ENCODE data around the gene PSMA4. TPM values are rescaled to one million over a fixed set of nuclear protein-coding genes. Genes with fewer than 3 reads are reported as not detected.

Gene PSMA4
- total and polyA plus RNA-seq, 2 experiments from 2014 or later: 215 to 232 TPM

DNA sequence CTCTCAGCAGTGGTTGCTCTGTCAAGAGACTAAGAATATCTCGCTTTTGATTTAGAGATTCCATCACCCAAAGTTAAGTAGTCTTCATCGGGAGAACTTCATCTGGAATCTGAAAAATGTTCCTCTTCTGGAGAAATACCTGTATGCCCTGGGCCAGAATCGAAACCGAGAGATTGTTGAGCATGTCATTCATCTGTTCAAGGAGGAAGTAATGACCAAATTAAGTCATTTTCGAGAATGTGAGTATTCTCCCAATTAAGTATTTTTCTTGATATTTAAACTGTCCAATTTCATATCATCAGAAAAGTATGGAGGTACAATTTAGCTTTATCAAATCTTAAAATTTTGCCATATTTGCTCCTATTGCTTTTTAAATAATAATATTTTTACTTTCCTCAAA is 12.9 kb upstream of the PSMA4 start:
- TF ChIP-seq EZH2 (IDR thresholded peaks at IDR 0.05; ENCODE audit: borderline replicate concordance) (no peak), EZH2phosphoT487 (IDR thresholded peaks at IDR 0.05; ENCODE audit: low read depth, severe bottlenecking, unreplicated experiment) (no peak)
- TF ChIP-seq, protein P1, sequence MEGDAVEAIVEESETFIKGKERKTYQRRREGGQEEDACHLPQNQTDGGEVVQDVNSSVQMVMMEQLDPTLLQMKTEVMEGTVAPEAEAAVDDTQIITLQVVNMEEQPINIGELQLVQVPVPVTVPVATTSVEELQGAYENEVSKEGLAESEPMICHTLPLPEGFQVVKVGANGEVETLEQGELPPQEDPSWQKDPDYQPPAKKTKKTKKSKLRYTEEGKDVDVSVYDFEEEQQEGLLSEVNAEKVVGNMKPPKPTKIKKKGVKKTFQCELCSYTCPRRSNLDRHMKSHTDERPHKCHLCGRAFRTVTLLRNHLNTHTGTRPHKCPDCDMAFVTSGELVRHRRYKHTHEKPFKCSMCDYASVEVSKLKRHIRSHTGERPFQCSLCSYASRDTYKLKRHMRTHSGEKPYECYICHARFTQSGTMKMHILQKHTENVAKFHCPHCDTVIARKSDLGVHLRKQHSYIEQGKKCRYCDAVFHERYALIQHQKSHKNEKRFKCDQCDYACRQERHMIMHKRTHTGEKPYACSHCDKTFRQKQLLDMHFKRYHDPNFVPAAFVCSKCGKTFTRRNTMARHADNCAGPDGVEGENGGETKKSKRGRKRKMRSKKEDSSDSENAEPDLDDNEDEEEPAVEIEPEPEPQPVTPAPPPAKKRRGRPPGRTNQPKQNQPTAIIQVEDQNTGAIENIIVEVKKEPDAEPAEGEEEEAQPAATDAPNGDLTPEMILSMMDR (IDR thresholded peaks at IDR 0.05; ENCODE audit: poor library complexity): no peak
- H4K20me1 ChIP-seq (ENCODE audit: insufficient read depth, poor library complexity, severe bottlenecking): no peaks in the 10 kb centered on the region
- no peak overlapping the region for H3K27ac ChIP-seq
- H3K36me3 ChIP-seq (replicated peaks; ENCODE audit: insufficient read depth, low read depth): no peaks in the 10 kb centered on the region
- no peaks in the 10 kb centered on the region for H3K9me2 ChIP-seq (replicated peaks; ENCODE audit: insufficient read depth)
- no peaks in the 10 kb centered on the region for H3K27me3 ChIP-seq
- H3K4me2 ChIP-seq: no peak overlapping the region
- no peaks in the 10 kb centered on the region for H3K79me2 ChIP-seq
- DNase-seq (ENCODE audit: low spot score): no peak
- 88% methylated on average over 5 of the region's 5 CpGs for WGBS (ENCODE audit: low lambda C conversion rate, missing lambda C conversion rate)
- no peak overlapping the region for H2AFZ ChIP-seq
- H3K4me1 ChIP-seq (ENCODE audit: insufficient read depth): no peaks in the 10 kb centered on the region
- no peak overlapping the region for H3K4me3 ChIP-seq
- H3K9me3 ChIP-seq (ENCODE audit: low read depth): no peaks in the 10 kb centered on the region

DNA sequence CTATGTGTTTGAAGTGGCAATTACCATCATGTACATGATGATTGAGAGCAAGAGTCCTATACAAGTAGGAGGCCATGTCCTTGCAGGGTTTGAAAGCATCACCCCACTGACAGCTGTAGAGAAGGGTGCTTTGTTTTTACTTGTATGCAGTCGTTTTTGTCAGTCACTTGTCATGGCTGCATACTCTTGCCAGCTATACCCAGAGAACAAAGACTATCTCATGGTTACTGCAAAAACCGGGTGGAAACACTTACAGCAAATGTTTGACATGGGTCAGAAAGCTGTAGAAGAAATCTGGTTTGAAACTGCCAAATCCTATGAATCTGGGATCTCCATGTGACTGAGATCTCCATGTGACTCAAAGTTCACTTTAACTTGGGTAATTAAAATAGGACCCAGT is 6.9 kb upstream of the PSMA4 start:
- H3K9me3 ChIP-seq (ENCODE audit: low read depth): no peaks in the 10 kb centered on the region
- H3K36me3 ChIP-seq (replicated peaks; ENCODE audit: insufficient read depth, low read depth): no peaks in the 10 kb centered on the region
- H3K4me2 ChIP-seq: no peak overlapping the region
- no peaks in the 10 kb centered on the region for H3K79me2 ChIP-seq
- H3K27me3 ChIP-seq: no peaks in the 10 kb centered on the region
- no peak overlapping the region for H3K27ac ChIP-seq
- H2AFZ ChIP-seq: no peak overlapping the region
- DNase-seq (ENCODE audit: low spot score): no peak
- H3K9me2 ChIP-seq (replicated peaks; ENCODE audit: insufficient read depth): no peaks in the 10 kb centered on the region
- TF ChIP-seq, protein P1 (IDR thresholded peaks at IDR 0.05; ENCODE audit: poor library complexity): no peak
- no peak overlapping the region for H3K4me3 ChIP-seq
- H3K4me1 ChIP-seq (ENCODE audit: insufficient read depth): no peaks in the 10 kb centered on the region
- no peaks in the 10 kb centered on the region for H4K20me1 ChIP-seq (ENCODE audit: insufficient read depth, poor library complexity, severe bottlenecking)
- WGBS (ENCODE audit: low lambda C conversion rate, missing lambda C conversion rate): 77% methylated on average over 2 of the region's 2 CpGs

- no peak overlapping the region for H3K27ac ChIP-seq
- no peak overlapping the region for H3K4me3 ChIP-seq
- 100% methylated on average over 1 of the region's 1 CpG for WGBS (ENCODE audit: low lambda C conversion rate, missing lambda C conversion rate)
- no peak overlapping the region for H3K4me2 ChIP-seq
- H2AFZ ChIP-seq: no peak overlapping the region
- H4K20me1 ChIP-seq (ENCODE audit: insufficient read depth, poor library complexity, severe bottlenecking): peaks cover 3% of the 10 kb centered on the region
- H3K9me2 ChIP-seq (replicated peaks; ENCODE audit: insufficient read depth): no peaks in the 10 kb centered on the region
- DNase-seq (ENCODE audit: low spot score): no peak
- no peaks in the 10 kb centered on the region for H3K27me3 ChIP-seq
- H3K79me2 ChIP-seq: peaks cover 6% of the 10 kb centered on the region
- H3K4me1 ChIP-seq (ENCODE audit: insufficient read depth): peaks cover under 1% of the 10 kb centered on the region
- no peaks in the 10 kb centered on the region for H3K36me3 ChIP-seq (replicated peaks; ENCODE audit: insufficient read depth, low read depth)
- H3K9me3 ChIP-seq (ENCODE audit: low read depth): no peaks in the 10 kb centered on the region
- TF ChIP-seq EZH2 (IDR thresholded peaks at IDR 0.05; ENCODE audit: borderline replicate concordance) (no peak), EZH2phosphoT487 (IDR thresholded peaks at IDR 0.05; ENCODE audit: low read depth, severe bottlenecking, unreplicated experiment) (no peak)
- TF ChIP-seq, protein P1 (IDR thresholded peaks at IDR 0.05; ENCODE audit: poor library complexity): no peak
These were observed 4.1 kb upstream of the PSMA4 start for GRCh38 chr15:78536134-78536533.
